HepG2 (cell line): ENCODE data around the gene C1orf159. TPM values are rescaled to one million over a fixed set of nuclear protein-coding genes. Genes with fewer than 3 reads are reported as not detected.

Experiments used
- KIAA2018 ChIP-seq: sonication (generic); formaldehyde crosslinking; IDR thresholded peaks from 2 replicates; pipeline ENCODE4 v1.5.0; 2020; ENCODE audit warnings: mild to moderate bottlenecking, missing genetic modification reagents, borderline replicate concordance
- NCOR1 ChIP-seq: fragments of 200-600 bp; sonication (generic); IDR thresholded peaks from 2 replicates; pipeline ENCODE4 v1.7.0; 2017; ENCODE audit warnings: antibody characterized with exemption, low read length, borderline replicate concordance
- POLR2AphosphoS5 ChIP-seq: IDR thresholded peaks from 2 replicates; pipeline ENCODE4 v1.6.1; 2012; ENCODE audit warnings: low read depth, low read length
- RBFOX2 ChIP-seq: fragments of 200-400 bp; formaldehyde crosslinking; IDR thresholded peaks from 2 replicates; pipeline ENCODE4 v1.6.1; 2017; ENCODE audit warnings: low read depth, mild to moderate bottlenecking, low read length
- RFX3 ChIP-seq: IDR thresholded peaks from 2 replicates; pipeline ENCODE4 v1.6.1; 2016; ENCODE audit warnings: missing biosample characterization, missing genetic modification reagents
- SYNCRIP ChIP-seq: fragments of 200-400 bp; formaldehyde crosslinking; IDR thresholded peaks from 2 replicates; pipeline ENCODE4 v1.6.1; 2018; ENCODE audit warnings: mild to moderate bottlenecking, low read depth, low read length; ENCODE audit not compliant: insufficient read depth
- ZBED4 ChIP-seq: sonication (generic); formaldehyde crosslinking; IDR thresholded peaks from 2 replicates; pipeline ENCODE4 v1.4.0; 2020; ENCODE audit warnings: missing genetic modification reagents, borderline replicate concordance
- ZIK1 ChIP-seq: sonication (generic); formaldehyde crosslinking; IDR thresholded peaks from 2 replicates; pipeline ENCODE4 v1.5.0; 2020; ENCODE audit warnings: mild to moderate bottlenecking, low read depth, missing genetic modification reagents, borderline replicate concordance
- ZNF280D ChIP-seq: sonication (generic); formaldehyde crosslinking; IDR thresholded peaks from 2 replicates; pipeline ENCODE4 v1.5.1; 2020; ENCODE audit warnings: mild to moderate bottlenecking, missing genetic modification reagents
- ZNF691 ChIP-seq: sonication (generic); formaldehyde crosslinking; IDR thresholded peaks from 2 replicates; pipeline ENCODE4 v1.4.0; 2020; ENCODE audit warnings: missing genetic modification reagents, low read depth, mild to moderate bottlenecking, borderline replicate concordance
- ZNF768 ChIP-seq: sonication (generic); formaldehyde crosslinking; IDR thresholded peaks from 2 replicates; pipeline ENCODE4 v1.4.0; 2020; ENCODE audit warnings: missing genetic modification reagents
- ZSCAN29 ChIP-seq: sonication (generic); formaldehyde crosslinking; conservative IDR thresholded peaks from 2 replicates; pipeline ENCODE4 v1.4.0; 2020; ENCODE audit warnings: mild to moderate bottlenecking, missing genetic modification reagents
- polyA plus RNA-seq, 8 experiments: library from polyadenylated mRNA; depleted of rRNA in 3 of 8; stranded (reverse) in 7 of 8; unstranded in 1 of 8; fragments of >200 nt; fragmentation: Illumina TruSeq in 4 of 8; extraction: Trizol in 4 of 8; gene quantifications; 2 replicates each; pipeline versions ENCODE4 v1.2.1 to v1.2.3, GENCODE V29; 2011 to 2016; ENCODE audit warnings: low read depth in 4 of 8, missing spikeins in 1 of 8, mixed read lengths in 1 of 8; ENCODE audit not compliant: insufficient read depth in 1 of 8
- total RNA-seq, 5 experiments: library from RNA; depleted of rRNA; stranded (reverse); fragments of >200 nt; fragmentation: Illumina TruSeq; extraction: Trizol; gene quantifications; 2 replicates each; pipeline ENCODE4 v1.2.3, GENCODE V29; 2016; ENCODE audit warnings: low read depth in 1 of 5

C1orf159 gene
- total and polyA plus RNA-seq, 2 of the 13 experiments (the other 11 are each of a cell fraction or from before 2014, with no cell fraction given): 3.8 to 6.7 TPM

- TF ChIP-seq KIAA2018 (CRISPR knock-in tag) (no peak), RFX3 (CRISPR knock-in tag) (no peak), ZNF691 (CRISPR knock-in tag) (no peak), ZSCAN29 (CRISPR knock-in tag) (no peak), NCOR1 (no peak), ZNF280D (CRISPR knock-in tag) (peak; percentile 71; the same call in 1 of the 2 replicates), ZIK1 (no peak), SYNCRIP (no peak), RBFOX2 (peak; percentile 62), ZNF768 (CRISPR knock-in tag) (peak; percentile 43; the same call in 1 of the 2 replicates), POLR2AphosphoS5 (no peak), ZBED4 (CRISPR knock-in tag) (no peak)
Observed at GRCh38 chr1:1164701-1165451, 49.0 kb upstream of the C1orf159 start (continued).
